Panc1 (cell line): ENCODE measurements around the gene SRBD1. TPM values are rescaled to one million over a fixed set of nuclear protein-coding genes. Genes with fewer than 3 reads are reported as not detected.

ENCODE experiments used
- ATAC-seq: fragments of 200-7000 bp; cut with Tn5 transposase; 2 replicates; pipeline ENCODE4 v1.9.1; 2020; ENCODE audit warnings: mild to moderate bottlenecking, moderate library complexity
- BruUV-seq: library from RNA; stranded (reverse); fragments of 400-500 nt; replicated peaks from 2 replicates; lab custom pipeline; 2021; lab: Mats Ljungman, UMichigan
- CTCF ChIA-PET: fragments of 300-600 bp; sonication (Branson Sonifier 250); formaldehyde crosslinking; loops from one replicate; lab custom pipeline; 2022; ENCODE audit warnings: antibody characterized with exemption; lab: Charles Lee
- POLR2A ChIA-PET: fragments of 300-600 bp; sonication (Branson Sonifier 250); formaldehyde crosslinking; loops from one replicate; lab custom pipeline; 2022; ENCODE audit warnings: antibody characterized with exemption; lab: Charles Lee
- DNase-seq: peaks from one replicate; pipeline ENCODE4 v3.0.0-alpha.2; 2010; ENCODE audit warnings: low read depth, low spot score
- H3K27ac ChIP-seq: 2 replicates; pipeline ENCODE4 v1.5.1; 2011; ENCODE audit warnings: mild to moderate bottlenecking, low read length, inconsistent platforms
- H3K27me3 ChIP-seq: fragments of 200-500 bp; sonication (Bioruptor generic); 2 replicates; pipeline ENCODE4 v1.6.0; 2014; ENCODE audit warnings: low read length, inconsistent platforms; ENCODE audit not compliant: control insufficient read depth, insufficient read depth
- H3K36me3 ChIP-seq: fragments of 200-500 bp; sonication (Bioruptor generic); 2 replicates; pipeline ENCODE4 v1.5.1; 2014; ENCODE audit warnings: inconsistent platforms, mild to moderate bottlenecking, low read length, moderate library complexity; ENCODE audit not compliant: control insufficient read depth, insufficient read depth
- H3K4me1 ChIP-seq: 2 replicates; pipeline ENCODE4 v1.5.1; 2011; ENCODE audit warnings: inconsistent platforms, mild to moderate bottlenecking, low read length, moderate library complexity; ENCODE audit not compliant: control insufficient read depth, insufficient read depth
- H3K4me3 ChIP-seq, 2 experiments: 2 replicates each; pipeline ENCODE4 v1.5.1; 2011 to 2012; ENCODE audit warnings: low read depth in 2 of 2, low read length in 2 of 2, mild to moderate bottlenecking in 2 of 2, inconsistent platforms in 1 of 2, moderate library complexity in 1 of 2
- H3K9me3 ChIP-seq: fragments of 200-500 bp; sonication (Bioruptor generic); 2 replicates; pipeline ENCODE4 v1.5.1; 2014; ENCODE audit warnings: low read depth, mild to moderate bottlenecking, inconsistent platforms, low read length, moderate library complexity; ENCODE audit not compliant: control insufficient read depth, insufficient read depth
- POLR2AphosphoS5 ChIP-seq: IDR thresholded peaks from 2 replicates; pipeline ENCODE4 v1.6.1; 2012; ENCODE audit warnings: mild to moderate bottlenecking, low read depth, low read length, moderate library complexity
- SIN3A ChIP-seq: IDR thresholded peaks from 2 replicates; pipeline ENCODE4 v1.6.1; 2012; ENCODE audit warnings: low read depth, mild to moderate bottlenecking, low read length, moderate library complexity, borderline replicate concordance; ENCODE audit not compliant: insufficient read depth
- TCF7L2 ChIP-seq: IDR thresholded peaks from 2 replicates; pipeline ENCODE4 v1.6.1; 2011; ENCODE audit warnings: mild to moderate bottlenecking, low read depth, low read length, inconsistent platforms
- in situ Hi-C: cut with HindIII; loops from 2 replicates; pipeline ENCODE4 v1.10.0; 2016; ENCODE audit warnings: low sequenced_read_pairs, low pct_unique_long_range_greater_than_20kb
- intact Hi-C: fragments of 100-400 bp; cut with micrococcal nuclease; formaldehyde crosslinking; loops from one replicate; pipeline ENCODE4 v1.10.0; 2022; ENCODE audit not compliant: unreplicated experiment
- total RNA-seq: library from RNA; stranded (reverse); gene quantifications from one replicate; pipeline ENCODE4 v1.2.1, GENCODE V29; 2021; ENCODE audit not compliant: unreplicated experiment
- TF ChIP-seq, protein P1 (sequence below), 2 experiments: IDR thresholded peaks; 2 replicates each; pipeline ENCODE4 v1.6.1; 2011 to 2012; ENCODE audit warnings: low read depth in 2 of 2, control low read depth in 1 of 2, low read length in 1 of 2, mild to moderate bottlenecking in 1 of 2, moderate library complexity in 1 of 2; ENCODE audit not compliant: insufficient read depth in 1 of 2
- TF ChIP-seq, protein P2 (sequence below): fragments of 450-650 bp; IDR thresholded peaks from 2 replicates; pipeline ENCODE4 v1.5.1; 2017; ENCODE audit warnings: mild to moderate bottlenecking

The SRBD1 gene
- total RNA-seq, 1 experiment from 2014 or later: 9.7 TPM

DNA sequence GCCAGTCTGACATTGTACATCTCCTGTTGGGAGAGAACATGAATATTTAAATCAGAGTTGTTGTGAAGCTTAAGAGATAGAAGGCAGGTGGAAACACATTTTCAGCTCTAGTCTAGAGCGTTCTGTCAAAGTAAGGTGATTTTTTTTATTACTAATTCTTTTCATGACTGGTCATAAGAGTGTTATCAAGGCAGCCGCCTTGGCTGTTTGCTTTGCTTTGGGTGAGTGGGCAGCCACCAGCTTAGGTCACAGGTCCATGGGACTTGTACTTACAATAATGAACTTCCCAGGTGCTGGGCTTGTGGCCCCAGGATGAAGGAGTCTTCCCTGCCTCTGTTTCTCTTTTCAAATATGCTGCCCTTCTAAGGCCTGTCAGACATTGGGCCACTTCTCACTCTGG lies 256.3 kb downstream of the SRBD1 start:
- Histone ChIP-seq H3K9me3 (no peaks in the 10 kb centered on the region), H3K27me3 (no peaks in the 10 kb centered on the region), H3K4me1 (no peaks in the 10 kb centered on the region), H3K4me3 (no peak overlapping the region), H3K27ac (no peak overlapping the region), H3K36me3 (no peaks in the 10 kb centered on the region)
- in situ Hi-C loops (no loop called here), intact Hi-C loops (no loop called here)
- POLR2A ChIA-PET: no interaction called here
- DNase-seq: no peak
- TF ChIP-seq, protein P1, sequence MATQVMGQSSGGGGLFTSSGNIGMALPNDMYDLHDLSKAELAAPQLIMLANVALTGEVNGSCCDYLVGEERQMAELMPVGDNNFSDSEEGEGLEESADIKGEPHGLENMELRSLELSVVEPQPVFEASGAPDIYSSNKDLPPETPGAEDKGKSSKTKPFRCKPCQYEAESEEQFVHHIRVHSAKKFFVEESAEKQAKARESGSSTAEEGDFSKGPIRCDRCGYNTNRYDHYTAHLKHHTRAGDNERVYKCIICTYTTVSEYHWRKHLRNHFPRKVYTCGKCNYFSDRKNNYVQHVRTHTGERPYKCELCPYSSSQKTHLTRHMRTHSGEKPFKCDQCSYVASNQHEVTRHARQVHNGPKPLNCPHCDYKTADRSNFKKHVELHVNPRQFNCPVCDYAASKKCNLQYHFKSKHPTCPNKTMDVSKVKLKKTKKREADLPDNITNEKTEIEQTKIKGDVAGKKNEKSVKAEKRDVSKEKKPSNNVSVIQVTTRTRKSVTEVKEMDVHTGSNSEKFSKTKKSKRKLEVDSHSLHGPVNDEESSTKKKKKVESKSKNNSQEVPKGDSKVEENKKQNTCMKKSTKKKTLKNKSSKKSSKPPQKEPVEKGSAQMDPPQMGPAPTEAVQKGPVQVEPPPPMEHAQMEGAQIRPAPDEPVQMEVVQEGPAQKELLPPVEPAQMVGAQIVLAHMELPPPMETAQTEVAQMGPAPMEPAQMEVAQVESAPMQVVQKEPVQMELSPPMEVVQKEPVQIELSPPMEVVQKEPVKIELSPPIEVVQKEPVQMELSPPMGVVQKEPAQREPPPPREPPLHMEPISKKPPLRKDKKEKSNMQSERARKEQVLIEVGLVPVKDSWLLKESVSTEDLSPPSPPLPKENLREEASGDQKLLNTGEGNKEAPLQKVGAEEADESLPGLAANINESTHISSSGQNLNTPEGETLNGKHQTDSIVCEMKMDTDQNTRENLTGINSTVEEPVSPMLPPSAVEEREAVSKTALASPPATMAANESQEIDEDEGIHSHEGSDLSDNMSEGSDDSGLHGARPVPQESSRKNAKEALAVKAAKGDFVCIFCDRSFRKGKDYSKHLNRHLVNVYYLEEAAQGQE (IDR thresholded peaks at IDR 0.05; ENCODE audit: insufficient read depth in 1 of 2, low read depth in 2 of 2, low read length in 1 of 2): no peak
- TF ChIP-seq, protein P2, sequence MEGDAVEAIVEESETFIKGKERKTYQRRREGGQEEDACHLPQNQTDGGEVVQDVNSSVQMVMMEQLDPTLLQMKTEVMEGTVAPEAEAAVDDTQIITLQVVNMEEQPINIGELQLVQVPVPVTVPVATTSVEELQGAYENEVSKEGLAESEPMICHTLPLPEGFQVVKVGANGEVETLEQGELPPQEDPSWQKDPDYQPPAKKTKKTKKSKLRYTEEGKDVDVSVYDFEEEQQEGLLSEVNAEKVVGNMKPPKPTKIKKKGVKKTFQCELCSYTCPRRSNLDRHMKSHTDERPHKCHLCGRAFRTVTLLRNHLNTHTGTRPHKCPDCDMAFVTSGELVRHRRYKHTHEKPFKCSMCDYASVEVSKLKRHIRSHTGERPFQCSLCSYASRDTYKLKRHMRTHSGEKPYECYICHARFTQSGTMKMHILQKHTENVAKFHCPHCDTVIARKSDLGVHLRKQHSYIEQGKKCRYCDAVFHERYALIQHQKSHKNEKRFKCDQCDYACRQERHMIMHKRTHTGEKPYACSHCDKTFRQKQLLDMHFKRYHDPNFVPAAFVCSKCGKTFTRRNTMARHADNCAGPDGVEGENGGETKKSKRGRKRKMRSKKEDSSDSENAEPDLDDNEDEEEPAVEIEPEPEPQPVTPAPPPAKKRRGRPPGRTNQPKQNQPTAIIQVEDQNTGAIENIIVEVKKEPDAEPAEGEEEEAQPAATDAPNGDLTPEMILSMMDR: no peak
- TF ChIP-seq TCF7L2: no peak
- CTCF ChIA-PET: no interaction called here
- ATAC-seq: no peak
- no TSS peak for BruUV-seq

- no TSS peak for BruUV-seq
- CTCF ChIA-PET: no interaction called here
- intact Hi-C loops (no loop called here), in situ Hi-C loops (no loop called here)
- no peaks in the 10 kb centered on the region for H3K36me3 ChIP-seq
- no peaks in the 10 kb centered on the region for H3K9me3 ChIP-seq
- no peaks in the 10 kb centered on the region for H3K4me1 ChIP-seq
- TF ChIP-seq POLR2AphosphoS5 (no peak), SIN3A (no peak), TCF7L2 (no peak)
- TF ChIP-seq, protein P2: no peak
- TF ChIP-seq, protein P1 (IDR thresholded peaks at IDR 0.05; ENCODE audit: insufficient read depth in 1 of 2, low read depth in 2 of 2, low read length in 1 of 2): no peak
- no peak overlapping the region for H3K27ac ChIP-seq
- ATAC-seq: no peak; the same call in 1 of the 2 replicates
- H3K27me3 ChIP-seq: no peaks in the 10 kb centered on the region
- peak; percentile 38 for DNase-seq
- POLR2A ChIA-PET: no interaction called here
- no peak overlapping the region for H3K4me3 ChIP-seq
Measured at GRCh38 chr2:45353879-45354278, 257.2 kb downstream of the SRBD1 start.
